Activated CD8-positive, alpha-beta memory T cell treated with anti-CD3 and anti-CD28 coated beads, Interleukin-2, amount 50 U/mL, for 24 hours (primary cell): ENCODE measurements around the gene ISLR.

Source experiments
- DNase-seq: peaks from one replicate; pipeline ENCODE4 v3.0.0-alpha.2; 2020; ENCODE audit errors: extremely low read depth

Gene ISLR

GRCh38 chr15:74211656-74212055, 38.1 kb downstream of the ISLR start:
- DNase-seq: no peak

- DNase-seq: no peak
Measured at GRCh38 chr15:74212494-74212893, 39.0 kb downstream of the ISLR start.

- no peak for DNase-seq
Measured at GRCh38 chr15:74213858-74214284, 40.4 kb downstream of the ISLR start.

- DNase-seq: no peak
Measured at GRCh38 chr15:74214324-74215021, 41.0 kb downstream of the ISLR start.

- DNase-seq: no peak
Measured at GRCh38 chr15:74215958-74216357, 42.4 kb downstream of the ISLR start.

GRCh38 chr15:74216949-74217348, 43.4 kb downstream of the ISLR start:
- no peak for DNase-seq

- DNase-seq: no peak
Measured at GRCh38 chr15:74217907-74218885, 44.7 kb downstream of the ISLR start.

- no peak for DNase-seq
Measured at GRCh38 chr15:74220475-74221248, 47.2 kb downstream of the ISLR start.

- DNase-seq: no peak
Measured at GRCh38 chr15:74221399-74222239, 48.1 kb downstream of the ISLR start.

GRCh38 chr15:74222240-74223119, 49.0 kb downstream of the ISLR start:
- no peak for DNase-seq

GRCh38 chr15:74225928-74226327, 52.4 kb downstream of the ISLR start:
- DNase-seq: no peak
